HuH-7 (cell line): ENCODE measurements around the gene TASP1.

Experiments used
- DNase-seq: peaks from one replicate; pipeline ENCODE4 v3.0.0; 2011; ENCODE audit warnings: low spot score

Gene TASP1

GRCh38 chr20:13436530-13436929 is 202.2 kb downstream of the TASP1 start:
- DNase-seq = no peak

GRCh38 chr20:13432126-13432525 is 206.6 kb downstream of the TASP1 start:
- DNase-seq = no peak

- DNase-seq = no peak
Measured at GRCh38 chr20:13430346-13431002, 208.3 kb downstream of the TASP1 start.

- DNase-seq = no peak
Measured at GRCh38 chr20:13428684-13429083, 210.0 kb downstream of the TASP1 start.

- DNase-seq = no peak
Measured at GRCh38 chr20:13426870-13427269, 211.9 kb downstream of the TASP1 start.

GRCh38 chr20:13425381-13426135 is 213.2 kb downstream of the TASP1 start:
- no peak for DNase-seq

- peak; percentile 21 for DNase-seq
Measured at GRCh38 chr20:13424174-13424833, 214.4 kb downstream of the TASP1 start.

- no peak for DNase-seq
Measured at GRCh38 chr20:13423472-13424173, 215.1 kb downstream of the TASP1 start.

- no peak for DNase-seq
Measured at GRCh38 chr20:13422637-13423036, 216.1 kb downstream of the TASP1 start.

- DNase-seq = no peak
Measured at GRCh38 chr20:13420625-13421024, 218.1 kb downstream of the TASP1 start.

GRCh38 chr20:13419477-13419876 is 219.3 kb downstream of the TASP1 start:
- peak; percentile 44 for DNase-seq

GRCh38 chr20:13418263-13419229 is 220.2 kb downstream of the TASP1 start:
- peak; percentile 15 for DNase-seq

GRCh38 chr20:13416531-13416930 is 222.2 kb downstream of the TASP1 start:
- DNase-seq = no peak

GRCh38 chr20:13412806-13413445 is 225.8 kb downstream of the TASP1 start:
- DNase-seq = no peak

- no peak for DNase-seq
Measured at GRCh38 chr20:13404293-13404692, 234.4 kb downstream of the TASP1 start.

GRCh38 chr20:13403453-13403852 is 235.3 kb downstream of the TASP1 start:
- no peak for DNase-seq

- DNase-seq = no peak
Measured at GRCh38 chr20:13402986-13403385, 235.7 kb downstream of the TASP1 start.

- no peak for DNase-seq
Measured at GRCh38 chr20:13402171-13402760, 236.5 kb downstream of the TASP1 start.

- no peak for DNase-seq
Measured at GRCh38 chr20:13401596-13401995, 237.1 kb downstream of the TASP1 start.

- no peak for DNase-seq
Measured at GRCh38 chr20:13400453-13400852, 238.3 kb downstream of the TASP1 start.
